ENCODE data around the gene CHD5.
"Not testable (repeated sequence)": the region's sequence is repeated elsewhere in the genome, so short reads cannot be mapped to it uniquely, and the experiment has no call there.

Gene CHD5

DNA sequence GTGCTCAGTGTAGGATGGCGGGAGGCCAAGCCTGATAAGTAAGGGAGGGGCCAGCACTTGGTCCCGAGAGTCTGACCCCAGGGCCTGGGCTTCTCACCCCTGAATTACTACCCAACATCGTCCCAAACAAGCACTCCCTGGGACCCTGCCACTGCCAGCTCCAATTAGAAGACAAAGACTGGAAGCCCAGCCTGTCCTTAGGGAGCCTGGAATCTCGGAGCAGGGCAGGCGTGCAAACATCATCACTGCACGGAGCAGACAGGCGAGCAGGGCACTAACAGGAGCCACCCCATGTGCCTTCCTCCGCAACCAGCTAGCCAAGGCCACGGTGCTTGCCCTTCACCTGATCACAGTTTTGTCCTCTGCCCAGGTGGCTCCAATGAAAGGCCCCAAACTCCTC is 111.2 kb downstream of the CHD5 start:
- DNase-seq (ENCODE audit: low read depth in 2 of 3, low spot score in 1 of 3), result no peak

DNA sequence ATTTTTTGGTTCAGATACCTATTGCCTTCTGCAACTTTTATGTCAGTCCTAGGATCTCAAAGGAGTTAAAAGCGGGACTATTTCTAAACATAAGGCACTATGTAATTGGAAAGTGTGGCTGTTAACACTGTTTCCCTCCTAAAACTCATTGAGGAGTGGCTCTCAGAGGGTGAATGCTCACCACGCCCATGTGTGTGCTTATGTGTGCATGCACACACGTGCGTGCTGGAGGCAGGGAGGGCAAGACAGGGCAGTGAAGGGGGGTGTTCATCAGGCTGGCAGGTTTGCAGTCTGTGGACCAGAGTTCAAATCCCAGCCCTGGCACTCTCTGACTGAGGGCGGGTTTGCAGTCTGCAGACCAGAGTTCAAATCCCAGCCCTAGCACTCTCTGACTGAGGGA is 112.0 kb downstream of the CHD5 start:
- no peak for DNase-seq (ENCODE audit: low read depth in 2 of 3, low spot score in 1 of 3)

DNA sequence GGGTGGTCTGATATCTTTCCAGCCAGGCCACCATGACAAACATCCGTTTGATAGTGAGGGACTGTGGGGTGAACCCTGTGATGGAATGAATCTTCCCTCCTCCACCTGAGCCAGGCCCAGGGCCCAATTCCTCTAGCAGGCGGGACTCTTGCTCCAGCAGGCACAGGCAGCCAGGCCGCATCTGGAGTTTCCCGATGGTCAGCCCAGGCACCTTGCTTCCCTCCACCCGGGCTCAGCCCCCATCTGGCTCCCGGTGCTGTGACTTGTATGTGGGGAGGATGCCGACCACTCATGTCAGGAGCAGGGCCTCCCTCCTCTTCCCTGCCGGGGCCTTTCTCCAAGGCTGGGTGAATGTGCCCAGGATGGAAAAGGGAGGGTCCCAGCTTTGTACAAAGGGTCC is 113.4 kb downstream of the CHD5 start:
- no peak for DNase-seq (ENCODE audit: low read depth in 2 of 3, low spot score in 1 of 3)

DNA sequence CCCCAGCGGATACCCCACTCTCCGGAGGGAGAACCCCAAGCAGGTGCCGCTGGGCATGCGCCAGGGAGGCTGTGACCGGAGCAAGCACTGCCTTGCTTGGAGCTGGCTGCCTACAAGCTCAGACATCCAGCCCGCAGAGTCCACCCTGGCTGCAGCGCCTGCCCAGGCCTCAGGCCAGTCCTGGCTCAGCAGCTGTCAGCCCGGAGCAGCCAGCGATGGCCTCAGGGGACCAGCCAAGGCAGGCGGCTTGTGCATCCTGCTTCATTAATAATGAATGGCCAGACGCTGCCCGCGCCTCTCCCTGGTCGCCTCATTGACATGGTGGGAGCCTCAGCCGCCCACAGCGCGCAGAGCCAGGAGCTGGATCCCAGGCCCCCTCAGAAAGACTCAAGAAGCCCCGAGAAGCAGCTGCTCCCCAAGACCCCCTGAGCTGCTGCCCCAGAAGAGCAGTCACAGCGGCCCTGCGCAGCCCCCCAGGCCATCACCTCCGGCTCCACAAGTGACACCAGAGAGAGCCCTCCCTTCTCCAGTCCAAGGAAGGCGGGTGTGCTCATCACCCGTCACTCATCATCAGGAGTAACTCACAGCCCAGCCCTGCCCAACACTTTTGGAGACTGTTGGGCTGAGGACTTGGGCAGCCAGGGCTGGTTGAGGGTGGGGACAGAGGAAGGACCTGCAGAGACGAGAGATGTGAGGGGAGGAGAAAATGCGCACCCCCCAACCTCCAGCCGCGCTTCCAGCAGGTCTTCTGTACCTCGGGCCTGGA is 114.8 kb downstream of the CHD5 start:
- DNase-seq (ENCODE audit: low read depth in 2 of 3, low spot score in 1 of 3), result no peak

DNA sequence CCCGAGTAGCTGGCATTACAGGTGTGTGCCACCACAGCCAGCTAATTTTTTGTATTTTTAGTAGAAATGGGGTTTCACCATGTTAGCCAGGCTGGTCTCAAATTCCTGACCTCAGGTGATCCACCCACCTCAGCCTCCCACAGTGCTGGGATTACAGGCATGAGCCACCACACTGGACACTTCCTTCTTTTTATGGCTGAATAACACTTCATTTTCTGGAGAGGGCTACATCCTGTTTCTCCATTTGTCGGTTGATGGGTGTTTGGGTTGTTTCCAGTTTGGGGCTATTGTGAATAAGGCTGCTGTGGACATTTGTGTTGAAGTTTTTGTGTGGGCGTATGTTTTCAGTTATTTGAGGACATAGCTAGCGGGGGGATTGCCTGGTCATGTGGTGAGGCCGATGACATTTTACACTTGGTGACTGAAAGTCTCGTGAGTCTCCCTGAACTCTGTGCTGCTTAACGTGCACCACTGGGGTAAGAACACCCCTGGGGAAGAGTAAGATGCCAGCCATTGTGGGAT is 116.5 kb downstream of the CHD5 start:
- not testable (repeated sequence) for DNase-seq (ENCODE audit: low read depth in 2 of 3, low spot score in 1 of 3)

DNA sequence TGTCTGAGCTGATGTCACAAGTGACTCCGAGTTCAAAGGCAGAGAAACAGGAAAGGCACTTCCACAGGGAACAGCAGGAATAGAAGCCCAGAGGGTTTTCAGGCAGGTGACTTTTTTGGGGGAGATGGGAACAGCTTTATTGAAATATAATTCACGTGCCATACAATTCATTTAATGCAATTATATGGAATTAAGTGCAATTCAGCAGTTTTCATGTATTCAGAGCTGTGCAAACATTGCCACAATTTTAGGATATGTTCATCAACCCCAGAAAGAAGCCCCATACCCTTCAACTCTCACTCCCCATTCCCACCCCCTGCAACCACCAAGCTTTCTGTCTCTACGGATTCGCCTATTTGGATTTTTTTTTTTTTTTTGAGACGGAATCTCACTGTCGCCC is 117.5 kb downstream of the CHD5 start:
- no peak for DNase-seq (ENCODE audit: low read depth in 2 of 3, low spot score in 1 of 3)

DNA sequence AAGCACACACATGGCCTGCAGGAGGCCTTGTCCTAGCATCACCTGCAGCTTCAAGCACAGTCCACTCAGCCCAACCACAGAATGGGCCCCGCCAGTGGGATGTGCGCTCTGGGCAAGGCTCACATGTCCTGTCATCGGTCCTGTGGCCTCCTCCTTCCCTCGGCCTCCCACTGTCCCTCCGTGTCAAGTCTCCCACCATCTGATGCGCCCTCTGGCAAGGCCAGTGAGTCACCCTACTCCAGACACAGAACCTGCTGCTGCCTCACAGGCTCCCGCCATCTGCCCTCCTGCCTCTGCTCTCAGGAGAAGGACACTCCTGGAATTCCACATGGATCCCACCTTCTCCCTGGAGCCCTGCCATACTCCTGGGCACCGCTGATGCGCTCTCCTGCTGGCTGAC is 120.3 kb downstream of the CHD5 start:
- DNase-seq (ENCODE audit: low read depth in 2 of 3, low spot score in 1 of 3), result no peak

DNA sequence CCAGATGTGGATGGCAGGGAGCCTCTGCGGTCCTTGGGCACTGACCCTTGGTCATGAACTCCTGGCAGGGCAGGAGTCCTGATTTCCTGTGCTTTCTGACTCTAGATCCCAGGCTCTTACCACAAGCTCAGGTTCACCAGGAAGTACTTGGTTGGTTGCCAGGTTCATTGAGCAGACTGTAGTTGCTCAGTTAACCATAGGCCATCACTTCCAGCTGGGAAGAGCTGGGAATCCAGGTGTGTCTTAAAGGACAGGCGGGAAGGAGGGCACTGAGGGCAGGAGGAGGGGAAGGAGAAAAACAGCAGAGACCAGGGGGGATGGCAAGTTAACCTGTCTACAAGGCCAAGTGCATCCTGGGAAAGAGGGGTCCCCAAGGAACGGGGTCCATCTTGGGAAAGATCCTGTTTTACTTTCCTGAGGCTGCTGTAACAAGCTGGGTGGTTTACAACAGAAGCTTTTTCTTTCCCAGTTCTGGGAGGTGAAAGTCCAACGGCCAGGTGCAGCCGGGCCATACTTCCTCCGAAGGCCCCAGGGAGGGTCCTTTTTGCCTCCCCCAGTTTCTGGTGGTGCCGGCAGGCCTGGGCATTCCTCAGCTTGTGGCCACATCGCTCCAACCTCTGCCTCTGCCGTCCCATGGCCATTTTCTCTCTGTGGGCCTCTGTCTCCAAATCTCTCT is 122.8 kb downstream of the CHD5 start:
- no peak for DNase-seq (ENCODE audit: low read depth in 2 of 3, low spot score in 1 of 3)

DNA sequence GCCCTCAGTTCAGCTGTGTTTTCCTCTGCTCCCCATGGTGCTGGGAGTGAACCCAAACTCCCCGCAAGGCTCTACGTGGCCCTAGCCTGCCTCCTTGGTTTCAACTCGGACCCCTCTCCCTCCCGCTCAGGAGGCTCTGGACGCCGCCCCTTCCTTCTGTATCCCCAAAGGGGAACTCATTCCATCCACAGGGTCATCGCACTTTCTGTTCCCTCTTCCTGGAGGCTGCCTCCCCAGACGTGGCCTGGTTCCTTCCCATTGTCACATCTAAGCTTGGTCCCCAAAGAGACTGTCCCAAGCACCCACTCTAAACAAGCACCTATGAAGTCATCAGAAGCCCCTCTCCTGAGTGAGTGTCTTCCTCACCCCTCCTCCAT is 123.6 kb downstream of the CHD5 start:
- no peak for DNase-seq (ENCODE audit: low read depth in 2 of 3, low spot score in 1 of 3)

DNA sequence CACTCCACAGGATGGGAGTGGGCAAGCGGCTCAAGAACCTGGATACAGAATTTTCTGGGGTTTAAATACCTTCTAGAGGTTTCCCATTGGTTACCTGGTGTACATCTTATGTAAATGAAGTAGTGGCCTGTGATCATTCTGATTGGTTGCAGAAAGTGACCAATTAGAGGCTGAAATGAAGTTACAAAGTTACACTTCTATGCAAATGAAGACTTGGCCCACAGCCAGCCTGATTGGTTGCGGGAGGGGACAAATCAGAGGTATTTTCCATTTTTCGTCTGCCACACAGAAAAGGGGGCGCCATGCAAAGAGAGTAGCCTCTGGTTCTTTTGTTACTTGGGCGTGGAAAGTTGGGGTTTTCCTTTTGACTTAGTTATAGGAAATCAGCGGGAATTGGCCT is 125.5 kb downstream of the CHD5 start:
- no peak for DNase-seq (ENCODE audit: low read depth in 2 of 3, low spot score in 1 of 3)

DNA sequence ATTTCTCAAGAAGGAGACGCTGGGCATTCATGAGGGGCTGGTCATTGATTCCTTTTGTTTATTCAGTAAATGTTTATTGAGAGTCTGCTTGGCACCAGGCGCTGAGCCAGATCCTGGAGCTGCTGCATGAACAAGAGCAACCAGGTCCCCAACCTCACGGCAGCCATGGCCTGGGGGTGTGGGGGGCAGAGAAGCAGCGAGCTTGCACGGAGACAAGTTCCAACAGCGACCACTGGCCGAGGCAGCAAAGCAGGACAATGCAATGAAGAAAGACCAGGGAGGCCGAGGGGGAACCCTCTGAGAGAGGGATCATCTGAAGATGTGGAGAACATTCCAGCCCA is 126.9 kb downstream of the CHD5 start:
- DNase-seq (ENCODE audit: low read depth in 2 of 3, low spot score in 1 of 3), result no peak

DNA sequence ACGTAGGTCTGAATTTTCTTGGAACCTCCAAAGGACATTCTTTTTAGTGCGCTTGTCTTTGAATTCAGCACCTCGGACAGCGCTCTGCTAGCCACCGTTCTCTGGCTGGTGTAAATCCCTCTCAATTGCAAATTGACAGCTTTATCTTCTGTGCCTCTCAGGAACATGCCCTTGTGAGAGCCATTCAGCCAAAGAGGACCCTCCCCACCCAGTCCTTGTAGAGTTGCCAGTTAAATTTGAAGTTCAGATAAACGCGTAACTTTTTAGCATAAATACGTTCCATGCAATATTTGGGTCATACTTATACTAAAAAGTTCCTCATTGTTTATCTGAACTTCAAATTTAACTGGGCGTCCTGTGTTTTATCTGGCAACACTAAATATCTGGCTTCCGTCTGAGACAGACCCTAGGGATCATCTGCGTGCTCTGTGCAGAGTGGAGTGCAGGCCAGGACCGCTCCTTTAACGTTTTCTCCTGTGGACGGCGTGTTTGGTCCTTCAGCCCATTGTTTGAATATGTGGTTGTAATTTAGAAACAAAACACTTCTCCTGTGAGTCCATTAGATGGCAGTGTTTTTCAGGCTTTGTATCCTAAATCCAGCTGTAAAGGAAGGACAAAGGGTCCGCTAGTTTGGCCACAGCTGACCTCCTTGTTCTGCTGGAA is 127.4 kb downstream of the CHD5 start:
- DNase-seq (ENCODE audit: low read depth in 2 of 3, low spot score in 1 of 3), result peak in 2 of 3 donors; percentile 19 to 23

Measured in stimulated activated CD4-positive, alpha-beta T cell treated with anti-CD3 and anti-CD28 coated beads, Interleukin-12 subunit alpha, Interleukin-12 subunit beta, amount 100 ng/mL, for 48 hours (primary cell).